Gastroesophageal sphincter (tissue), 3 donors: ENCODE measurements around the gene NFIA.

Experiments used
- CTCF ChIP-seq, 4 experiments: fragments of 200-600 bp in 2 of 4; fragments of 450-650 bp in 2 of 4; sonication (generic) in 1 of 4; IDR thresholded peaks; one replicate each; pipeline ENCODE4 v1.5.1; 2017 to 2019; ENCODE audit warnings: antibody characterized with exemption in 4 of 4, mild to moderate bottlenecking in 2 of 4, moderate library complexity in 2 of 4
- EP300 ChIP-seq: sonication (generic); formaldehyde crosslinking; IDR thresholded peaks from one replicate; pipeline ENCODE4 v1.6.1; 2017; ENCODE audit warnings: antibody characterized with exemption, mild to moderate bottlenecking
- POLR2A ChIP-seq, 2 donors: fragments of 450-650 bp; IDR thresholded peaks; one replicate each; pipeline ENCODE4 v1.6.1; 2017; ENCODE audit warnings: antibody characterized with exemption in 2 of 2, mild to moderate bottlenecking in 2 of 2, moderate library complexity in 1 of 2
- POLR2AphosphoS5 ChIP-seq: sonication (generic); formaldehyde crosslinking; IDR thresholded peaks from one replicate; pipeline ENCODE4 v1.6.1; 2017; ENCODE audit warnings: antibody characterized with exemption

DNA sequence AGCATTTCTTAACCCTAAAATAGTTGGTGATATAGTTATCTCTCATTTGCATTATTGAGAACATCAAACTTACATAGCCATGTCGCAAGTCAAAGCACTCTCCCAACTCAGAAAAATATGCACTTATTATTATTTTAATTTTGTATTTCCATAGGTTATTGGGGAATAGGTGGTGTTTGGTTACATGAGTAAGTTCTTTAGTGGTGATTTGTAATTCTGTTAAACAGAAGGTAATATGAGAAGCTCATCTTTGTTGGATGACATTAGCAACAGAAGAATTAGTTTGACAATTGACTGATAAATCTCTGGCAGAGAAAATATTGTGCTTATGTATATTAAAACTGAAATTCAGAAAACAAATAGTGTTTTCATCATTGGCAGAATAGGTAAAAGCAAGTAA lies 154.8 kb downstream of the NFIA start:
- TF ChIP-seq CTCF (IDR thresholded peaks at IDR 0.05) (no peak), POLR2A (IDR thresholded peaks at IDR 0.05) (no peak), EP300 (no peak), POLR2AphosphoS5 (no peak)
